HEK293 (cell line): Measurements from ENCODE around the gene ODF2.

Experiments
- CTCF ChIA-PET: fragments of 350-600 bp; formaldehyde crosslinking; extraction: SDS; loops from one replicate; lab custom pipeline; 2021; ENCODE audit warnings: antibody characterized with exemption; lab: Yijun Ruan, JAX
- POLR2A ChIA-PET: fragments of 300-600 bp; formaldehyde crosslinking; extraction: SDS; loops from one replicate; lab custom pipeline; 2020; ENCODE audit warnings: antibody characterized with exemption, inconsistent platforms; lab: Yijun Ruan, JAX
- H3K27ac ChIP-seq: fragments of 200-500 bp; sonication (Bioruptor generic); 2 replicates; pipeline ENCODE4 v1.5.1; 2014; ENCODE audit warnings: low read depth, low read length, control low read depth, inconsistent platforms; ENCODE audit errors: extremely low read depth
- H3K36me3 ChIP-seq, 2 experiments: fragments of 200-500 bp in 1 of 2; sonication (Bioruptor generic) in 1 of 2; 1 replicate in 1 of 2; 2 replicates in 1 of 2; pipeline ENCODE4 v1.5.1; 2014 to 2017; ENCODE audit warnings: inconsistent platforms in 2 of 2, low read length in 2 of 2; ENCODE audit not compliant: control insufficient read depth in 2 of 2, insufficient read depth in 1 of 2
- H3K4me1 ChIP-seq: fragments of 200-500 bp; sonication (Bioruptor generic); 2 replicates; pipeline ENCODE4 v1.5.1; 2014; ENCODE audit warnings: mild to moderate bottlenecking, low read length, inconsistent platforms; ENCODE audit not compliant: control insufficient read depth, insufficient read depth
- H3K4me3 ChIP-seq: 2 replicates; pipeline ENCODE4 v1.5.1; 2011; ENCODE audit warnings: low read depth, mild to moderate bottlenecking, control low read depth, low read length, moderate library complexity
- H3K9me3 ChIP-seq: fragments of 200-500 bp; sonication (Bioruptor generic); 2 replicates; pipeline ENCODE4 v1.5.1; 2014; ENCODE audit warnings: low read depth, low read length, inconsistent platforms; ENCODE audit not compliant: control insufficient read depth, insufficient read depth
- ATF2 ChIP-seq: fragments of 450-650 bp; formaldehyde crosslinking; IDR thresholded peaks from 2 replicates; pipeline ENCODE4 v1.5.1; 2016; ENCODE audit warnings: missing biosample characterization, missing genetic modification characterization, low read depth
- BCL6B ChIP-seq: fragments of 450-650 bp; formaldehyde crosslinking; IDR thresholded peaks from 2 replicates; pipeline ENCODE4 v1.5.1; 2017; ENCODE audit warnings: missing biosample characterization, missing genetic modification characterization
- EGR2 ChIP-seq: fragments of 450-650 bp; formaldehyde crosslinking; IDR thresholded peaks from 2 replicates; pipeline ENCODE4 v1.5.1; 2016; ENCODE audit warnings: low read depth, missing biosample characterization, missing genetic modification characterization
- GLIS2 ChIP-seq: fragments of 450-650 bp; formaldehyde crosslinking; IDR thresholded peaks from 2 replicates; pipeline ENCODE4 v1.5.1; 2016; ENCODE audit warnings: missing biosample characterization, missing genetic modification characterization
- SCRT1 ChIP-seq: fragments of 450-650 bp; formaldehyde crosslinking; IDR thresholded peaks from 2 replicates; pipeline ENCODE4 v1.5.1; 2016; ENCODE audit warnings: missing biosample characterization, missing genetic modification characterization, borderline replicate concordance
- SP7 ChIP-seq: fragments of 450-650 bp; formaldehyde crosslinking; IDR thresholded peaks from 2 replicates; pipeline ENCODE4 v1.5.1; 2016; ENCODE audit warnings: missing biosample characterization, missing genetic modification characterization
- ZBTB48 ChIP-seq: fragments of 450-650 bp; formaldehyde crosslinking; IDR thresholded peaks from 2 replicates; pipeline ENCODE4 v1.5.1; 2016; ENCODE audit warnings: missing biosample characterization, missing genetic modification characterization
- ZFHX2 ChIP-seq: fragments of 450-650 bp; formaldehyde crosslinking; conservative IDR thresholded peaks from 2 replicates; pipeline ENCODE4 v1.5.1; 2016; ENCODE audit warnings: missing biosample characterization, missing genetic modification characterization
- ZFP69B ChIP-seq: fragments of 450-650 bp; formaldehyde crosslinking; IDR thresholded peaks from 2 replicates; pipeline ENCODE4 v1.5.1; 2016; ENCODE audit warnings: missing biosample characterization, missing genetic modification characterization
- ZNF114 ChIP-seq: fragments of 450-650 bp; formaldehyde crosslinking; IDR thresholded peaks from 2 replicates; pipeline ENCODE4 v1.5.0; 2017; ENCODE audit warnings: missing biosample characterization, missing genetic modification characterization
- ZNF16 ChIP-seq: fragments of 450-650 bp; formaldehyde crosslinking; IDR thresholded peaks from 2 replicates; pipeline ENCODE4 v1.5.1; 2016; ENCODE audit warnings: low read depth, missing biosample characterization, missing genetic modification characterization
- ZNF175 ChIP-seq: fragments of 450-650 bp; formaldehyde crosslinking; IDR thresholded peaks from 2 replicates; pipeline ENCODE4 v1.5.1; 2016; ENCODE audit warnings: missing biosample characterization, missing genetic modification characterization
- ZNF280C ChIP-seq: fragments of 450-650 bp; formaldehyde crosslinking; IDR thresholded peaks from 2 replicates; pipeline ENCODE4 v1.5.1; 2016; ENCODE audit warnings: missing biosample characterization, missing genetic modification characterization
- ZNF292 ChIP-seq: fragments of 450-650 bp; formaldehyde crosslinking; IDR thresholded peaks from 2 replicates; pipeline ENCODE4 v1.5.1; 2016; ENCODE audit warnings: low read depth, missing biosample characterization, missing genetic modification characterization, borderline replicate concordance
- ZNF426 ChIP-seq: fragments of 450-650 bp; formaldehyde crosslinking; IDR thresholded peaks from 2 replicates; pipeline ENCODE4 v1.5.1; 2017; ENCODE audit warnings: missing biosample characterization, missing genetic modification characterization, mild to moderate bottlenecking, inconsistent platforms, moderate library complexity
- ZNF555 ChIP-seq: fragments of 450-650 bp; formaldehyde crosslinking; conservative IDR thresholded peaks from 2 replicates; pipeline ENCODE4 v1.5.1; 2017; ENCODE audit warnings: missing biosample characterization, mild to moderate bottlenecking, missing genetic modification characterization, inconsistent platforms
- ZNF623 ChIP-seq: fragments of 450-650 bp; formaldehyde crosslinking; IDR thresholded peaks from 2 replicates; pipeline ENCODE4 v1.5.1; 2016; ENCODE audit warnings: missing biosample characterization, missing genetic modification characterization
- ZSCAN16 ChIP-seq: fragments of 450-650 bp; formaldehyde crosslinking; IDR thresholded peaks from 2 replicates; pipeline ENCODE4 v1.5.1; 2016; ENCODE audit warnings: missing biosample characterization, missing genetic modification characterization
- ZSCAN4 ChIP-seq: fragments of 450-650 bp; formaldehyde crosslinking; IDR thresholded peaks from 2 replicates; pipeline ENCODE4 v1.5.1; 2017; ENCODE audit warnings: missing biosample characterization, missing genetic modification characterization

The ODF2 gene

GRCh38 chr9:128424268-128424780, 31.5 kb upstream of the ODF2 start:
- no peak overlapping the region for H3K27ac ChIP-seq
- ChIA-PET POLR2A (interaction anchor here (0.6 to 1.3 kb wide), 2 partner anchors 17 to 681 kb away, joined by 3 to 4 read pairs; no protein-coding TSS in a partner anchor), CTCF (interaction anchor here (0.6 to 3.3 kb wide), 3 partner anchors 14 to 333 kb away, joined by 3 to 12 read pairs (median 3); no protein-coding TSS in a partner anchor)

GRCh38 chr9:128428644-128429512, 26.9 kb upstream of the ODF2 start:
- ChIA-PET CTCF (interaction anchor here (0.6 to 2.1 kb wide), 4 partner anchors 9 to 88 kb away, joined by 3 to 23 read pairs (median 6); no protein-coding TSS in a partner anchor), POLR2A (interaction anchor here (0.6 to 1.4 kb wide), 5 partner anchors 8 to 501 kb away, joined by 3 to 5 read pairs (median 4); partner anchors contain the start of gene CERCAM)
- Histone ChIP-seq H3K27ac (no peak overlapping the region), H3K9me3 (no peaks in the 10 kb centered on the region), H3K36me3 (peaks cover 3 to 50% of the 10 kb centered on the region in 2 experiments; a peak in 2 of 3 replicates), H3K4me1 (no peaks in the 10 kb centered on the region), H3K4me3 (no peak overlapping the region)
- TF ChIP-seq ZNF292, result no peak
- TF ChIP-seq ZNF114, result no peak
- TF ChIP-seq SP7 (tag by site-specific recombination), result no peak
- TF ChIP-seq ZNF175, result no peak
- no peak for TF ChIP-seq ZNF623 (tag by site-specific recombination)
- no peak for TF ChIP-seq ZNF16 (tag by site-specific recombination)
- peak; percentile 65 for TF ChIP-seq EGR2 (tag by site-specific recombination)
- peak; percentile 81 for TF ChIP-seq ZFHX2 (tag by site-specific recombination)
- no peak for TF ChIP-seq ZFP69B (tag by site-specific recombination)
- no peak for TF ChIP-seq GLIS2 (tag by site-specific recombination)
- no peak for TF ChIP-seq ZSCAN16 (tag by site-specific recombination)
- no peak for TF ChIP-seq SCRT1 (tag by site-specific recombination)
- no peak for TF ChIP-seq BCL6B
- no peak for TF ChIP-seq ZSCAN4 (tag by site-specific recombination)
- no peak for TF ChIP-seq ZBTB48 (tag by site-specific recombination)
- TF ChIP-seq ZNF555 (tag by site-specific recombination), result no peak

More at GRCh38 chr9:128424268-128424780, 31.5 kb upstream of the ODF2 start:
- Histone ChIP-seq H3K9me3 (no peaks in the 10 kb centered on the region), H3K4me1 (peaks cover 2% of the 10 kb centered on the region; the same call in 1 of the 2 replicates), H3K4me3 (no peak overlapping the region), H3K36me3 (peaks cover 3 to 39% of the 10 kb centered on the region in 2 experiments; a peak in 2 of 3 replicates)
- no peak for TF ChIP-seq ZNF280C (tag by site-specific recombination)
- peak; percentile 16; the same call in 1 of the 2 replicates for TF ChIP-seq ATF2 (tag by site-specific recombination)
- peak; percentile 54 for TF ChIP-seq ZNF623 (tag by site-specific recombination)
- no peak for TF ChIP-seq ZNF426
